Measurements from ENCODE around the gene TNS3. TPM values are rescaled to one million over a fixed set of nuclear protein-coding genes. Genes with fewer than 3 reads are reported as not detected.

The TNS3 gene
- total and polyA plus RNA-seq, 10 of the 15 experiments (the other 5 are each of a cell fraction or from before 2014, with no cell fraction given), result 0.27 to 2.7 (median 0.79) TPM

DNA sequence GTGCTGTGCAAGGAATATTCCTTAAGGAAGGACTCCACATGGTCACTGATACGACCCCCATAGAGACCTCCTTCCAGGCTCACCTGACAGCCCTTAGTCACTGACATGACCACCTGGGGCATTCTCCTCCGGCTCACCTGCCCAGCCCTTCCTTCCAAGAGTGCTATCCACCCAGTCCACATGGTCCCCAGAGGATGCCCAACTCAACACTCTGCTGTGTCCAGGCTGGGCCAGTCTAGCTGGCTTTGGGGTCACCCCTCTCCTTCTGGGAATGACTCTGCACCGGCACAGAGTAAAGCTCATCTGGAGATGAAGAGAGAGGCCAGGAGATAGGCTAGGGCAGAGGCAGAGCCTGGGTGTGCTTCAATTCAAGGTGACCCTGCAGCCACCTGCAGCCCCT is 300.8 kb downstream of the TNS3 start:
- DNase-seq (ENCODE audit: low read depth, low spot score) (no peak), ATAC-seq (no peak), FAIRE-seq (no peak)
- no peak overlapping the region for H3K4me3 ChIP-seq
- in situ Hi-C loops (cut with MboI), result no loop called here
- H2AFZ ChIP-seq (ENCODE audit: control insufficient read depth, low read depth, low read length), result no peak overlapping the region
- no peaks in the 10 kb centered on the region; a peak in 1 of 4 replicates for H3K27me3 ChIP-seq (replicated peaks in 1 of 2; ENCODE audit: control insufficient read depth in 2 of 2, insufficient read depth in 2 of 2, low read length in 1 of 2)
- CTCF ChIA-PET, result no interaction called here
- no peaks in the 10 kb centered on the region; a peak in 1 of 4 replicates for H3K36me3 ChIP-seq (ENCODE audit: control insufficient read depth in 2 of 2, insufficient read depth in 2 of 2, low read length in 1 of 2)
- no TSS peak for BruUV-seq (replicated peaks)
- 25% methylated on average over 3 of the region's 3 CpGs for WGBS (ENCODE audit: insufficient coverage, insufficient replicate concordance, low lambda C conversion rate, missing lambda C conversion rate)
- H4K20me1 ChIP-seq (ENCODE audit: control insufficient read depth, insufficient read depth), result no peaks in the 10 kb centered on the region
- no peak overlapping the region for H3K9ac ChIP-seq (ENCODE audit: control insufficient read depth, insufficient read depth, low read length)
- TF ChIP-seq, protein P1, sequence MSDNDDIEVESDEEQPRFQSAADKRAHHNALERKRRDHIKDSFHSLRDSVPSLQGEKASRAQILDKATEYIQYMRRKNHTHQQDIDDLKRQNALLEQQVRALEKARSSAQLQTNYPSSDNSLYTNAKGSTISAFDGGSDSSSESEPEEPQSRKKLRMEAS (IDR thresholded peaks at IDR 0.05; ENCODE audit: low read depth, low read length), result no peak
- TF ChIP-seq YY1 (IDR thresholded peaks at IDR 0.05; ENCODE audit: low read depth, low read length), result no peak
- TF ChIP-seq, protein P2, sequence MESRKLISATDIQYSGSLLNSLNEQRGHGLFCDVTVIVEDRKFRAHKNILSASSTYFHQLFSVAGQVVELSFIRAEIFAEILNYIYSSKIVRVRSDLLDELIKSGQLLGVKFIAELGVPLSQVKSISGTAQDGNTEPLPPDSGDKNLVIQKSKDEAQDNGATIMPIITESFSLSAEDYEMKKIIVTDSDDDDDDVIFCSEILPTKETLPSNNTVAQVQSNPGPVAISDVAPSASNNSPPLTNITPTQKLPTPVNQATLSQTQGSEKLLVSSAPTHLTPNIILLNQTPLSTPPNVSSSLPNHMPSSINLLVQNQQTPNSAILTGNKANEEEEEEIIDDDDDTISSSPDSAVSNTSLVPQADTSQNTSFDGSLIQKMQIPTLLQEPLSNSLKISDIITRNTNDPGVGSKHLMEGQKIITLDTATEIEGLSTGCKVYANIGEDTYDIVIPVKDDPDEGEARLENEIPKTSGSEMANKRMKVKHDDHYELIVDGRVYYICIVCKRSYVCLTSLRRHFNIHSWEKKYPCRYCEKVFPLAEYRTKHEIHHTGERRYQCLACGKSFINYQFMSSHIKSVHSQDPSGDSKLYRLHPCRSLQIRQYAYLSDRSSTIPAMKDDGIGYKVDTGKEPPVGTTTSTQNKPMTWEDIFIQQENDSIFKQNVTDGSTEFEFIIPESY (IDR thresholded peaks at IDR 0.05), result no peak
- H3K27ac ChIP-seq (ENCODE audit: control insufficient read depth, insufficient read depth), result no peak overlapping the region
- H3K79me2 ChIP-seq (ENCODE audit: control insufficient read depth, insufficient read depth, low read length), result no peaks in the 10 kb centered on the region
- no peaks in the 10 kb centered on the region; the same call in 1 of the 3 replicates for H3K9me3 ChIP-seq (replicated peaks; ENCODE audit: control insufficient read depth, insufficient read depth, low read length)
- SMC1A ChIA-PET (ENCODE audit: uncharacterized antibody, unreplicated experiment), result no interaction called here
- H3K4me2 ChIP-seq (ENCODE audit: control insufficient read depth, insufficient read depth), result no peak overlapping the region
- POLR2A ChIA-PET, result no interaction called here
- intact Hi-C loops (cut with micrococcal nuclease; ENCODE audit: unreplicated experiment), result no loop called here
- no peaks in the 10 kb centered on the region for H3K4me1 ChIP-seq (ENCODE audit: control insufficient read depth, insufficient read depth, low read length)
- RAD21 ChIA-PET (ENCODE audit: unreplicated experiment), result no interaction called here

DNA sequence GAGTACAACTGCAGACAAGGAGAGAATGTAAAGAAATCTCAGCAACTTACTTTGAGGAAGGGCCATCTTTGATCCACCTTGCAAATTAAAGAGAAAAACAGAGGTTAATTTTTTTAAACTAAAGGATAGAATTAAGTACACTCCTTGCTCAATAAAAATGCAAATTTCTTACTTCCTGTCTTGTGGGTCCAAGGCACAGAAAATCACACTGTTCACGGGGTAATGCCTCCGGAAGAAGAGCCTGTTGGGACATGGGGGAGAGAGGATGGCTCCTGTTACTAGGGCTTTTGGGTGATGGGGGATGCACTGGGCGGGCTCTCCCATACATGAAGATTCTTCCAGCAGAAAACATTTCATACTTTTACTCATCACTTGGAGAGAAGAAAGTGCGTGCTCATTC is 301.8 kb downstream of the TNS3 start:
- DNase-seq (ENCODE audit: low read depth, low spot score), result no peak
- POLR2A ChIA-PET, result no interaction called here
- Histone ChIP-seq H4K20me1 (ENCODE audit: control insufficient read depth, insufficient read depth) (no peaks in the 10 kb centered on the region), H2AFZ (ENCODE audit: control insufficient read depth, low read depth, low read length) (no peak overlapping the region), H3K4me1 (ENCODE audit: control insufficient read depth, insufficient read depth, low read length) (no peaks in the 10 kb centered on the region), H3K9ac (ENCODE audit: control insufficient read depth, insufficient read depth, low read length) (no peak overlapping the region), H3K27ac (ENCODE audit: control insufficient read depth, insufficient read depth) (no peak overlapping the region), H3K4me3 (no peak overlapping the region), H3K27me3 (replicated peaks in 1 of 2; ENCODE audit: control insufficient read depth in 2 of 2, insufficient read depth in 2 of 2, low read length in 1 of 2) (no peaks in the 10 kb centered on the region; a peak in 1 of 4 replicates), H3K79me2 (ENCODE audit: control insufficient read depth, insufficient read depth, low read length) (no peaks in the 10 kb centered on the region), H3K9me3 (replicated peaks; ENCODE audit: control insufficient read depth, insufficient read depth, low read length) (no peaks in the 10 kb centered on the region; the same call in 2 of the 3 replicates), H3K36me3 (ENCODE audit: control insufficient read depth in 2 of 2, insufficient read depth in 2 of 2, low read length in 1 of 2) (no peaks in the 10 kb centered on the region; a peak in 1 of 4 replicates), H3K4me2 (ENCODE audit: control insufficient read depth, insufficient read depth) (no peak overlapping the region)
- no peak for ATAC-seq
- CTCF ChIA-PET, result no interaction called here
- FAIRE-seq, result no peak
- no TSS peak for BruUV-seq (replicated peaks)
- RAD21 ChIA-PET (ENCODE audit: unreplicated experiment), result no interaction called here
- in situ Hi-C loops (cut with MboI), result no loop called here
- TF ChIP-seq HCFC1 (IDR thresholded peaks at IDR 0.05; ENCODE audit: low read length) (no peak), DPF2 (IDR thresholded peaks at IDR 0.05) (no peak), GATAD2B (conservative IDR thresholded peaks at IDR 0.05; ENCODE audit: low read depth) (no peak), SMC3 (IDR thresholded peaks at IDR 0.05; ENCODE audit: borderline replicate concordance, low read length) (no peak), WRNIP1 (IDR thresholded peaks at IDR 0.05; ENCODE audit: borderline replicate concordance, low read depth, low read length) (no peak), SUZ12 (IDR thresholded peaks at IDR 0.05; ENCODE audit: unreplicated experiment) (no peak)
- WGBS (ENCODE audit: insufficient coverage, insufficient replicate concordance, low lambda C conversion rate, missing lambda C conversion rate), result 19% methylated on average over 4 of the region's 4 CpGs
- intact Hi-C loops (cut with micrococcal nuclease; ENCODE audit: unreplicated experiment), result no loop called here
- SMC1A ChIA-PET (ENCODE audit: uncharacterized antibody, unreplicated experiment), result no interaction called here

Data from GM12878 (cell line).